Body of pancreas (tissue), 4 donors: ENCODE data around the gene PPM1H. TPM values are rescaled to one million over a fixed set of nuclear protein-coding genes. Genes with fewer than 3 reads are reported as not detected.

ENCODE experiments used
- ATAC-seq: fragments of 150-250 bp; one replicate; pipeline ENCODE4 v1.9.1; 2016
- DNase-seq, 4 donors: peaks; one replicate each; pipeline ENCODE4 v3.0.0-alpha.2; 2019
- H3K27ac ChIP-seq, 4 donors: fragments of 200-600 bp; sonication (generic); 1 replicate in 3 of 4; 2 replicates in 1 of 4; pipeline versions ENCODE4 v1.5.1 to v1.6.1; 2016 to 2019; ENCODE audit warnings: mild to moderate bottlenecking in 1 of 4, mixed read lengths in 1 of 4, moderate library complexity in 1 of 4
- H3K27me3 ChIP-seq, 2 donors: fragments of 200-600 bp; sonication (generic); one replicate each; pipeline ENCODE4 v1.6.0; 2016; ENCODE audit warnings: mild to moderate bottlenecking in 1 of 2
- H3K36me3 ChIP-seq, 2 donors: fragments of 200-600 bp; sonication (generic); replicated peaks in 1 of 2; 2 replicates each; pipeline ENCODE4 v1.5.1; 2016; ENCODE audit warnings: low read depth in 2 of 2; ENCODE audit not compliant: insufficient read depth in 1 of 2
- H3K4me1 ChIP-seq: fragments of 200-600 bp; sonication (generic); one replicate; pipeline ENCODE4 v1.6.0; 2016
- H3K4me3 ChIP-seq, 2 donors: fragments of 200-600 bp; sonication (generic); 1 replicate in 1 of 2; 2 replicates in 1 of 2; pipeline ENCODE4 v1.5.1; 2016 to 2019
- H3K9me3 ChIP-seq, 3 donors: fragments of 200-600 bp; sonication (generic); 1 replicate in 2 of 3; 2 replicates in 1 of 3; pipeline ENCODE4 v1.5.1; 2016
- POLR2A ChIP-seq, 3 donors: fragments of 450-650 bp; IDR thresholded peaks; one replicate each; pipeline ENCODE4 v1.6.1; 2016; ENCODE audit warnings: antibody characterized with exemption in 3 of 3, mild to moderate bottlenecking in 2 of 3
- WGBS, 2 donors: methylation state at CpG; one replicate each; pipeline ENCODE4 v1.1.5; 2017; 5-methylcytosine and 5-hydroxymethylcytosine counted together
- intact Hi-C: fragments of 100-400 bp; cut with DNase I; formaldehyde crosslinking; loops from one replicate; pipeline ENCODE4 v1.15.1; 2023
- total RNA-seq, 2 donors: library from RNA; depleted of rRNA; stranded (reverse); fragments of >200 nt; gene quantifications; one replicate each; pipeline ENCODE4 v1.1.0, GENCODE V29; 2016
- TF ChIP-seq, protein P1 (sequence below), 7 experiments: fragments of 450-650 bp in 4 of 7; fragments of 200-600 bp in 3 of 7; sonication (generic) in 3 of 7; IDR thresholded peaks; one replicate each; pipeline ENCODE4 v1.5.1; 2016 to 2019; ENCODE audit warnings: antibody characterized with exemption in 7 of 7

Gene PPM1H
- total RNA-seq, 2 donors from 2014 or later, result 4.9 to 6.3 TPM

DNA sequence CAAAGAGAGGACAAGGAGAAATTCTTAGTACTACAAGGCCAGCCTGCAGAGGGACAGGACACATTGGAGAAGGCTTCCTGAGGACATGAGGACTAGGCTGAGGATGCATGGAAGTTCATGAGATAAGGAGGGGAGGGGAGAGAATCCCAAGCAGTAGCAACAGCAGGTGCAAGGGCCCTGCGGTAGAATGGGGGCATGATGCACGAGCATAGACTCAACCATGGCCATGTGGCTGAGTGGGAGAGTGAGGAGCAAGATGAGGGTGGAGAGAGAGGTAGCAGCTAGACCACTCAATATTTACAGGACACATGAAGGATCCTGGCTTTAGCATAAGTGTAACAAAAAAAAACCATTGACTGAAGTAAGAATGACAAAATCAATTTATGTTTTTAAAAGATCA is 128.1 kb downstream of the PPM1H start:
- no peaks in the 10 kb centered on the region for H3K9me3 ChIP-seq
- intact Hi-C loops, result no loop called here
- ATAC-seq, result no peak
- no peak for DNase-seq
- H3K27ac ChIP-seq, result no peak overlapping the region
- H3K4me1 ChIP-seq, result no peaks in the 10 kb centered on the region
- no peaks in the 10 kb centered on the region for H3K27me3 ChIP-seq
- 62 to 97% methylated on average over 2 of the region's 2 CpGs for WGBS, 2 donors
- H3K36me3 ChIP-seq, result no peaks in the 10 kb centered on the region
- no peak for TF ChIP-seq POLR2A (IDR thresholded peaks at IDR 0.05)
- TF ChIP-seq, protein P1, sequence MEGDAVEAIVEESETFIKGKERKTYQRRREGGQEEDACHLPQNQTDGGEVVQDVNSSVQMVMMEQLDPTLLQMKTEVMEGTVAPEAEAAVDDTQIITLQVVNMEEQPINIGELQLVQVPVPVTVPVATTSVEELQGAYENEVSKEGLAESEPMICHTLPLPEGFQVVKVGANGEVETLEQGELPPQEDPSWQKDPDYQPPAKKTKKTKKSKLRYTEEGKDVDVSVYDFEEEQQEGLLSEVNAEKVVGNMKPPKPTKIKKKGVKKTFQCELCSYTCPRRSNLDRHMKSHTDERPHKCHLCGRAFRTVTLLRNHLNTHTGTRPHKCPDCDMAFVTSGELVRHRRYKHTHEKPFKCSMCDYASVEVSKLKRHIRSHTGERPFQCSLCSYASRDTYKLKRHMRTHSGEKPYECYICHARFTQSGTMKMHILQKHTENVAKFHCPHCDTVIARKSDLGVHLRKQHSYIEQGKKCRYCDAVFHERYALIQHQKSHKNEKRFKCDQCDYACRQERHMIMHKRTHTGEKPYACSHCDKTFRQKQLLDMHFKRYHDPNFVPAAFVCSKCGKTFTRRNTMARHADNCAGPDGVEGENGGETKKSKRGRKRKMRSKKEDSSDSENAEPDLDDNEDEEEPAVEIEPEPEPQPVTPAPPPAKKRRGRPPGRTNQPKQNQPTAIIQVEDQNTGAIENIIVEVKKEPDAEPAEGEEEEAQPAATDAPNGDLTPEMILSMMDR (IDR thresholded peaks at IDR 0.05), result no peak
- no peak overlapping the region for H3K4me3 ChIP-seq

DNA sequence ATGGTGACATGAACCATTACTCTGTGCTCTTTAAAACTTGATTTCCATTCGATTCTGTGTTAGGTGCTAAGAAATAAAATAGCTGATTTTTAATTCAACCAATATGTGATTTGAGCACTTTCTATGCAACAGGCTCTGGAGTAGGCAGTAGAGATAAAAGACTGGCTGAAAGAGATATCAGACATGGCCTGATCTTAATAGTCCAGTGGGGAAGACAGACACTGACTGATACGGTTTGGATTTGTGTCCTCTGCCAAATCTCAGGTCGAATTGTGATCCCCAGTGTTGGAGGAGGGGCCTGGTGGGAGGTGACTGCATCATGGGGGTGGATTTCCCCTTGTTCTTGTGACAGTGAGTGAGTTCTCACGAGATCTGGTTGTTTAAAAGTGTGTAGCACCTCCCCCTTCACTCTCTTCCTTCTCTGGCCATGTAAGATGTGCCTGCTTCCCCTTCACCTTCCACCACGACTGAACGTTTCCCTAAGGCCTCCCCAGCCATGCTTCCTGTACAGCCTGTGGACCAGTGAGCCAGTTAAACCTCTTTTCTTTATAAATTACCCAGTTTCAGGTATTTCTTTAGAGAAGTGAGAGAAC is 128.6 kb downstream of the PPM1H start:
- H3K27ac ChIP-seq, result no peak overlapping the region
- H3K9me3 ChIP-seq, result no peaks in the 10 kb centered on the region
- 78 to 80% methylated on average over 6 of the region's 6 CpGs for WGBS, 2 donors
- ATAC-seq (no peak), DNase-seq (no peak)
- H3K4me1 ChIP-seq, result no peaks in the 10 kb centered on the region
- no peak for TF ChIP-seq POLR2A (IDR thresholded peaks at IDR 0.05)
- TF ChIP-seq, protein P1 (IDR thresholded peaks at IDR 0.05), result no peak
- no peaks in the 10 kb centered on the region for H3K27me3 ChIP-seq
- H3K4me3 ChIP-seq, result no peak overlapping the region
- intact Hi-C loops, result no loop called here
- no peaks in the 10 kb centered on the region for H3K36me3 ChIP-seq

DNA sequence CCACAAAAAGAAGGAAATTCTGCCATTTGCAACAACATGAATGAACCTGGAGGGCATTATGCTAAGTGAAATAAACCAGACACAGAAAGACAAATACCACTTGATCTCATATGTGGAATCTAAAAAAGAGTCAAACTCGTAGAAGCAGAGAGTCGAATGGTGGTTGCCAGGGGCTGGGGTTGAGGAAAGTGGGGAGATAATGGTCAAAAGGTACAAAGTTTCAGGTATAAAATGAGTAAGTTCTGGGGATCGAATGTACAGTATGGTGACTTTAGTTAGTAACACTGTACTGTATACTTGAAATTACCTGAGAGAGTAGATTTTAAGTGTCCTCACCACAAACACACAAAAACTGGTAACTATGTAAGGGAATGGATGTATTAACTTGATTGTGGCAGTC is 129.4 kb downstream of the PPM1H start:
- Histone ChIP-seq H3K27me3 (no peaks in the 10 kb centered on the region), H3K9me3 (no peaks in the 10 kb centered on the region), H3K4me1 (no peaks in the 10 kb centered on the region), H3K4me3 (no peak overlapping the region), H3K36me3 (no peaks in the 10 kb centered on the region), H3K27ac (no peak overlapping the region)
- TF ChIP-seq POLR2A (IDR thresholded peaks at IDR 0.05), result no peak
- TF ChIP-seq, protein P1 (IDR thresholded peaks at IDR 0.05), result no peak
- ATAC-seq (no peak), DNase-seq (no peak)
- intact Hi-C loops, result no loop called here
- 82 to 91% methylated on average over 3 of the region's 3 CpGs for WGBS, 2 donors

DNA sequence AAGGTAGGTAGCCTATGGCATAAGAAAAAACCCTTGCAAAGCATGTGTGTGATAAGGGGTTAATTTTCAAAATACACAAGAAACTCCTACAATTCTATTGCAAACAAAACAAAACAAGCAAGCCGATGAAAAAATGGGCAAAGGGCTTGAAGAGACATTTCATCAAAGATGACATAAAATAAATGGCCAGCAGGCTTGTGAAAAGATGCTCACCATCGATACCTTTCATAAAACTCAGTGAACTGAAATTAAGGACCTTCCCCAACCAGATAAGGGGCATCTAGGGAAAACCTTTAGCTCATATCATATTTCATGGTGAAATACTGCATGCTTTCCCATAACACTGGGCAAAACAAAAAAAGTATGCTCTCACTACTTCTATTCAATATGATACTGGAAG is 131.2 kb downstream of the PPM1H start:
- H3K4me1 ChIP-seq, result no peaks in the 10 kb centered on the region
- intact Hi-C loops, result no loop called here
- no peaks in the 10 kb centered on the region for H3K9me3 ChIP-seq
- no peak overlapping the region for H3K27ac ChIP-seq
- no peak for TF ChIP-seq POLR2A (IDR thresholded peaks at IDR 0.05)
- TF ChIP-seq, protein P1 (IDR thresholded peaks at IDR 0.05), result no peak
- ATAC-seq (no peak), DNase-seq (no peak)
- WGBS, 2 donors, result 53 to 63% methylated on average over 2 of the region's 2 CpGs
- H3K36me3 ChIP-seq, result no peaks in the 10 kb centered on the region
- no peak overlapping the region for H3K4me3 ChIP-seq
- H3K27me3 ChIP-seq, result no peaks in the 10 kb centered on the region

DNA sequence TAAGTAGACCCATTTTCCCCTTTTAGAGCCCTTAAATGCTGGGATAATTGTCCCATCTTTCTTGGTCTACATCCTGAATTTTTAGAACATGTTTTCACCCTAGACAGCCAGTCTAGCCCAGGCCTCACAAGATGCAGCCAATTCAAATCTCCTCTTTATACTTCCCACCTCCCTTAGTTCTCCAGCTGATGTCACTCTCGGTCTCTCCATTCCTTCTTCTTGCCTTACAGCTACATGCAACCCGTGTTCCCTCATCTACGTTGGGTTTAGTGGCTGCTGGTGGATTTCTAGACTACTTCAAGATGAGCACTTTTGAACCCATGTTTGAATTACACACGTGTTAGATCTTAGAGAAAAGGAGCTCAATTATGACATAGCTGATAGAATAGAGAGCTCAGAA is 132.0 kb downstream of the PPM1H start:
- DNase-seq, result no peak
- H3K27ac ChIP-seq, result no peak overlapping the region
- H3K36me3 ChIP-seq, result no peaks in the 10 kb centered on the region
- H3K9me3 ChIP-seq, result no peaks in the 10 kb centered on the region
- intact Hi-C loops, result no loop called here
- no peaks in the 10 kb centered on the region for H3K4me1 ChIP-seq
- TF ChIP-seq, protein P1 (IDR thresholded peaks at IDR 0.05), result no peak
- no peak for TF ChIP-seq POLR2A (IDR thresholded peaks at IDR 0.05)
- H3K27me3 ChIP-seq, result no peaks in the 10 kb centered on the region
- ATAC-seq, result no peak
- no peak overlapping the region for H3K4me3 ChIP-seq
- WGBS, 2 donors, result 72 to 81% methylated on average over 4 of the region's 4 CpGs
